ENCODE data around the gene TCP10L.
A peak's percentile ranks its signal among the peaks of the same experiment; 100 is the strongest.
"Not testable (repeated sequence)": the region's sequence is repeated elsewhere in the genome, so short reads cannot be mapped to it uniquely, and the experiment has no call there.

Gene TCP10L

GRCh38 chr21:32585042-32585710, at the start of gene TCP10L:
Gene TCP10L (minus strand): TSS chr21:32585523. CDS start chr21:32584304, 1,219 bp downstream.
- no peak for DNase-seq

- no peak for DNase-seq
These were observed 41.4 kb upstream of the TCP10L start for GRCh38 chr21:32626621-32627196.

- not testable (repeated sequence) for DNase-seq
These were observed 32.9 kb upstream of the TCP10L start for GRCh38 chr21:32618218-32618617.

GRCh38 chr21:32613436-32614043, 28.2 kb upstream of the TCP10L start:
- no peak for DNase-seq

GRCh38 chr21:32612999-32613337, 27.6 kb upstream of the TCP10L start:
- DNase-seq: no peak

GRCh38 chr21:32612075-32612998, 27.0 kb upstream of the TCP10L start, which contains the start of gene CFAP298:
Gene CFAP298 (minus strand): TSS chr21:32612377. CDS start chr21:32612243, 134 bp downstream.
- DNase-seq: peak; percentile 93

- DNase-seq: peak; percentile 54
These were observed 26.2 kb upstream of the TCP10L start for GRCh38 chr21:32611471-32611997.

GRCh38 chr21:32610940-32611339, 25.6 kb upstream of the TCP10L start:
- DNase-seq: not testable (repeated sequence)

- no peak for DNase-seq
These were observed 23.5 kb upstream of the TCP10L start for GRCh38 chr21:32608851-32609250.

- no peak for DNase-seq
These were observed 20.1 kb upstream of the TCP10L start for GRCh38 chr21:32605469-32605868.

GRCh38 chr21:32604464-32604863, 19.1 kb upstream of the TCP10L start:
- no peak for DNase-seq

GRCh38 chr21:32603131-32603530, 17.8 kb upstream of the TCP10L start:
- no peak for DNase-seq

- no peak for DNase-seq
These were observed 16.8 kb upstream of the TCP10L start for GRCh38 chr21:32602099-32602498.

GRCh38 chr21:32599526-32599925, 14.2 kb upstream of the TCP10L start:
- DNase-seq: no peak

GRCh38 chr21:32599091-32599490, 13.8 kb upstream of the TCP10L start:
- DNase-seq: no peak

GRCh38 chr21:32597205-32597604, 11.9 kb upstream of the TCP10L start:
- no peak for DNase-seq

- DNase-seq: no peak
These were observed 10.1 kb upstream of the TCP10L start for GRCh38 chr21:32595431-32595830.

GRCh38 chr21:32593690-32594089, 8.4 kb upstream of the TCP10L start:
- no peak for DNase-seq

GRCh38 chr21:32592929-32593502, 7.7 kb upstream of the TCP10L start:
- DNase-seq: no peak

GRCh38 chr21:32590130-32590529, 4.8 kb upstream of the TCP10L start:
- DNase-seq: no peak

GRCh38 chr21:32587651-32588050, 2.3 kb upstream of the TCP10L start:
- DNase-seq: peak; percentile 26

- peak; percentile 53 for DNase-seq
These were observed 1.8 kb upstream of the TCP10L start for GRCh38 chr21:32587120-32587519.

GRCh38 chr21:32585970-32586369, 647 bp upstream of the TCP10L start:
- no peak for DNase-seq
